CD1c-positive myeloid dendritic cell (primary cell): ENCODE results near the gene MLX.
A peak's percentile ranks its signal among the peaks of the same experiment; 100 is the strongest.
"Not testable (repeated sequence)": the region's sequence is repeated elsewhere in the genome, so short reads cannot be mapped to it uniquely, and the experiment has no call there.

Experiments used
- DNase-seq: peaks from one replicate; pipeline ENCODE4 v3.0.0-alpha.2; 2016; ENCODE audit errors: extremely low spot score

MLX gene

GRCh38 chr17:42555122-42555622, 11.7 kb upstream of the MLX start:
- no peak for DNase-seq

- DNase-seq: not testable (repeated sequence)
These were observed 10.8 kb upstream of the MLX start for GRCh38 chr17:42555961-42556617.

- DNase-seq: no peak
These were observed 7.8 kb upstream of the MLX start for GRCh38 chr17:42559075-42559474.

- no peak for DNase-seq
These were observed 6.7 kb upstream of the MLX start for GRCh38 chr17:42560246-42560645.

DNA sequence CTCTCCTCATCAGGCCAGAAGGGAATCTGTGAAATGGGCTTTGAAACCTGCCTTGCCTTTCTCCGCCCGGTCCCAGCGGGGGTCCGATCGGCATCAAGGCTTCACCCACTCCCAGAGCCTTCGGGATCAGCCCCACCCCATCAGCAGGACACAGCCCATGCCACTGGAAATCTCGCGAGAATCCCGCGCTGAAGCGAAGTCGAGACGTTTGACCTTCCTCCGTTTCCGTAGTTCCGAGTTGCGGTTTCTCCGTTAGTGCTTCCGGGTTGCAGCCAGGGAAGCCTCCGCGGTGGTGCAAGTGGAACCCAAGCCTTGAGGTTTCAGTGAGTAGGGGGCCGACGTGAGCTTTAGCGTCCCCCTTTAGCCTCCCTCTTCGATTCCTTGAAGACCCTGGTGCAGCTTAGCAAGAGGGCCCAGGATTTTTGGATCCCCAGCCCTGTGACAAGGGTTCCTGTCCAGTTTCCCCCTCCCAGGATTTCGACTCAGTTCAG, 5.0 kb upstream of the MLX start, which contains the start of gene COASY:
Gene COASY (plus strand): TSS at position 252 of the 491 bp plus-strand sequence. CDS start 475 bp downstream, outside the sequence.
- DNase-seq: peak; percentile 97

- no peak for DNase-seq
These were observed 4.3 kb upstream of the MLX start for GRCh38 chr17:42562388-42563142.

DNA sequence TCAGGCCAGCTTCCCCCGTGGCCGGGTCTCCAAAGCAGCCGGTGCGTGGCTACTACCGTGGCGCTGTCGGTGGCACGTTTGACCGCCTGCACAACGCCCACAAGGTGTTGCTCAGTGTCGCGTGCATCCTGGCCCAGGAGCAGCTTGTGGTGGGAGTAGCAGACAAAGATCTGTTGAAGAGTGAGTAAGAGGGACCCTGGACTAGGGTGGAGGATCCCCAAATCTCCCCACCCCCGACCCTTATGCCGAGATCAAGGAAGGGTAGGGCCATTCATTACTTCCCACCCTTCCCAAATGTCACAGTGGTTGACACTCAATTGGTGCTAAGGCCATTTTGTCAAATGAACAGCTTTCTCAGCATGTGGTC, 3.8 kb upstream of the MLX start:
- DNase-seq: peak; percentile 20

DNA sequence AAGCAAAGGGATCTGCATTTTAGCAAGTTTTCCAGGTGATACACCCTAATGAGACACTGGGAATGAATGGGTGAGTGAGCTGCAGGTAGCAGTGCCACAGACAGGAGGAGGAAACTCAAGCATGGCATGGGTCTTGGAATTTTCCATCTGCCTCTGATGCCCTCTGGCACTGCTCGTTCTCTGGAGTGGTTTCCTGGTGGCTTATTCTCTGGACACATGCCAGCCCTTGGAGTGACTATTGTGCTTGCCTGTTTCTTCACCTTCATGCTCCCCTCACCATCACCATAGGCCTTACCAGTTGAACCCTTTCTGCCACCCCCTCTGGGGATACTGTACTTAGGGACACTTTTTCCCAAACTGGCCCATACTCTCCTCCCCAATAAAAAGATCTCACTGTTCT, 3.4 kb upstream of the MLX start:
- DNase-seq: no peak

- no peak for DNase-seq
These were observed 3.0 kb upstream of the MLX start for GRCh38 chr17:42563950-42564349.

GRCh38 chr17:42564815-42565522, 1.9 kb upstream of the MLX start:
- DNase-seq: no peak

DNA sequence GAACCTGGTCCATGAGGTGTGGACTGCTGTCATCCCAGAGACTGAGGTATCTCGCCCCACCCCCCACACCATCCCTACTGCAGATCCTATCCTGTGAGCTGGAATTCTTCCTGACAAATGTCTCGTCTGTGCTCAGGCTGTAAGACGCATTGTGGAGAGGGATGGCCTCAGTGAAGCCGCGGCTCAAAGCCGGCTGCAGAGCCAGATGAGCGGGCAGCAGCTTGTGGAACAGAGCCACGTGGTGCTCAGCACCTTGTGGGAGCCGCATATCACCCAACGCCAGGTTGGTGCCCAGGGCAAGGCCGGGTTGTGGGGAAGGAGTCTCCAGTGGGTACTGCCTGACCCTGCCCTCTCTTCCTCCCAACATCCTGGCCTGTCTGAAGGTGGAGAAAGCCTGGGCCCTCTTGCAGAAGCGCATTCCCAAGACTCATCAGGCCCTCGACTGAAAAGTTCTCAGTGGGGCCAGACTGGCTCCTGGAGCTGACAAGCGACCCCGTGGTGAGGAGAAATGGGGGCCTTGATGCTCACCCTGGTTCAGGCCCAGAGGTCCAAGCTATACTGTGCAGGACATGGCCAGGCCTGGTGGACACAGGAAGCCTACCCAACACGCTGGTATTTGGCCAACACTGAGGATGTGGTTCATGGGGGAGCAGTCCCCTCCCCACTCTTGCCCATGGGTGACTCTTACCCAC, 1.2 kb upstream of the MLX start:
- DNase-seq: no peak

GRCh38 chr17:42566215-42566882, 551 bp upstream of the MLX start:
- DNase-seq: no peak

DNA sequence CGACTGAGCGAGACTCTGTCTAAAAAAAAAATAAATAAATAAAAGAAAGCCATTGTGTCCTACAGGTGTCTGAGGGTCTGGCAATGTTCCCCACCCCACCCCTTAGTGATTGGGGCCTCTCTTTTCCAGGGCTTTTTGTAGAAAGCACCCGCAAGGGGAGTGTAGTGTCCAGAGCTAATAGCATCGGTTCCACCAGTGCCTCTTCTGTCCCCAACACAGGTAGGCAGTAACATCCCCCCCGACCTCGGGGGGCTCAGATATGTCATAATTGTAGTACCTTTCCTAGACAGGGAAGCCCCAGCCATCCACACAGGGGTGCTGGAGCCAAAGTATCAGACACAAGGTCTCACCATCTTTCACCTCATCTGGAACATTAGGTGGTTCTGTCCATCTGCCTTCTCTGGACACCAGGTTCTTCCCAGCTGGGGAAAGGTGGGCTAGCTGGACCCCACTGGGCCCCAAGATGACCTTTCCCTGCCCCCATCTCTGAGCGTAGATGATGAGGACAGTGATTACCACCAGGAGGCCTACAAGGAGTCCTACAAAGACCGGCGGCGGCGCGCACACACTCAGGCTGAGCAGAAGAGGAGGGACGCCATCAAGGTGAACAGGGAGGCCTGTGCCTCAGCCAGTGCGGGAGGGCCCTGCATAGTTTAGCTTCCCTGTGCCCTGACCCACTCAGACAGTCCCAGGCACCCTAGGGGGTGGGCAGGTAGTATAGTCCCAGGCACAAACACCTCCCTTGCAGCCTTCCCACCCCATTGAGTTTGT, 1.6 kb downstream of the MLX start:
- DNase-seq: no peak

DNA sequence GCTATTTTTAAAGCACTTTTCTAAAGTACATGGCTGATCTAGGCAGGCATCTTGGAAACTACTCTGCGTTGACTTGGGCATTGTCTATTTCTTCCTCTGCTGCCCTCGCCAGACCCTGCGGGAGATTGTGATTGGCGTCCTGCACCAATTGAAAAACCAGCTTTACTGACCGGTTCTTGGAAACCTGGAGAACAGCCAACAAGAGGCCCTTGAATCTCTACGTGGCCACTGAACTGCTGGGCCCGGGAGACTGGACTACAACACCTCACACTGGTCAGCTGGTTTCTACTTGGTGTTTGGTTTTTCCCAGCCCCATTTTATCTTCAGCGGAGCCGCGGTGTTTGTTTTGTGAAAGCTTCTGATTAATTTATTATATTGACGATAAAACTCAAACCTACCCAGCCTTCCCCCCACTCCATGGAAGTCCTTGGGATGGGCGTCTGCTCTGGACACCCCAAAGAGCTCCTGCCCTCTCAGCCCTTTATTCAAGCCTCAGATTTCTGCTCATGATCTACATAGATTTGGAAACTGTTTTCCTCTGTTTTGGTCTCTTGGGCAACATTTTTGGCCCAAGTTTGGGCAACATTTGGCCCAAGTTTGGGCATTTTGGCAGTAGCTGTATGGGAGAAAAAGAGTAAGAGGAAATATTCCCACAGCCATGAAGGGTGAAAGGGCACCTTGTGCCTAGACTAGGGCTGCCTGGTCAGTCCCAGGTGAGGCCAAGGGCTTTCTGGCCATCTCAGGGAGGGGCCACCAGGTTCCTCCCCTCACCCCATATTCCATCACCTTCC, 4.7 kb downstream of the MLX start:
- no peak for DNase-seq

DNA sequence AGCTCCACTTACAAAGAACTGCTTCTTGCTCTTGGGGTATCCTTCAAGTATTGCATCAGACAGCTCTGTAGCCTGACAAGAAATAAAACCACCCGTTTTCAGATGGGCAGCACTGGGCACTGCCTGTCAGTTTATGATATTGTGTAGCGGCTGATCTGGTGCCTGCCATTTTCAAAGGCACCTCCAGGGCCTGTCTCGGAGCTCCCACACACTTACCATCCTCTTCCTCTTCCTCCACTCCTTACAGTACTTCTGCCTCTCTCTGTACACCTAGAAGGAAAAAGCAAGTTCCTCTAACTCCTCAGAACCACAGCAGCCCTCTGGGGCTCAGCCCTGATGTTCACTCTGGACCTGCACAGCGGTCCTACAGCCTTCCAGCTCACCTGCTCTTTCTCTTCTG, 6.2 kb downstream of the MLX start:
- DNase-seq: no peak

DNA sequence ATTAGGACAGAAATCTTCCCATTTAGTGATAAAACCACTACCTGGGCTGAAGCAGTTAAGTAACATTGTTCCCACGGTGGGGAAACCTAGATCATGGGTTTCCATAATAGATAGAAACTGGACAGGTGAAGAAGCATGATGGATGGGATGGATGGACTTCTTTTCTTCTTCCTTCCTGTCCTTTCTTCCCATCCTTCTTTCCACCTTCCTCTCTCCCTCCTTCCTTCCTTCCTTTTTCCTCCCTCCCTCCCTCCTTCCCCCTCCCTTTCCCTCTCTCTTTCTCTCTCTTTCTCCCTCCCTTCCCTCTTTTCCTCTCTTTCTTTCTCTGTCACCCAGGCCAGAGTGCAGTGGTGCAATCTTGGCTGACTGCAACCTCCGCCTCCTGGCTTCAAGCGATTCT, 7.6 kb downstream of the MLX start:
- DNase-seq: no peak

- DNase-seq: no peak
These were observed 10.2 kb downstream of the MLX start for GRCh38 chr17:42577140-42577531.

DNA sequence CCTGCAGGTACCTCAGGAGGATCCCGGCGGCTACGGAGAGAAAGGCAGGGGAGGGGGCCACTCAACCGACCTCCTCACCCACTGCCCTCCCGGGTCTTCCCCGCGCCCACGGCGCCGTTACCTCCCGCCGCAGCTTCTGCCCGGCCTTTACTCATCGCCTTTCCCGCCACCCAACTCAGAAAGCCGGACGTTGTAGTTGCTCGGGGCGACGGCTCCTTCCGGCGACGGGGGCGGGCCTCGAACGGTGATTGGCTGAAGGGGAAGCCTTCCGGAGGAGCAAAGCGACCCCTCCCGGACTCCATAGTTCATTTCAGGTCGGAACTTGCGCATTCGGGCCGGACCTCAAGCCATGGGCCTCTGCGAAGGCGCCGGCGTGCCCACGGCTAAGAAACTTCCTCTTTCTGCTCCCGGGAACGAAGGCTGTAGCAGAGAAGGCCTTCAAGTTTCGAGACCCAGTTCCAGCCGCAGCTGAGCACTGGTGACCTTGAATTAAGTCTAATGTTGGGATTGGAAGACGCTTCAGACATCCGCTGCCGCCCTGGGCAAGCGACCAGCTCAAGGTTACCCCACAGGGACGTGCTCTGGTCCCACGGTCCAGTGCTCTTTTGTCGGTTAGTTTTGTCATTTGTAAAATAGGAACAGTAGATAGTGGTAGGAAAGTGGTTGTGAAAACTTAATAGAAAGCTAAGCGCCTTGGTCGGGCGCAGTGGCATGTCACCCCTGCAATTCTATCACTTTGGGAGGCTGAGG, 10.8 kb downstream of the MLX start, which contains the start of gene PSMC3IP:
Gene PSMC3IP (minus strand): TSS at position 198 of the 750 bp plus-strand sequence. CDS start 43 bp downstream, at position 155.
- DNase-seq: peak; percentile 97
